Stimulated activated CD8-positive, alpha-beta memory T cell treated with anti-CD3 and anti-CD28 coated beads, Interleukin-15, amount 100 ng/mL, for 1 hour (primary cell): ENCODE measurements around the gene PDXK.
"Not testable (repeated sequence)": the region's sequence is repeated elsewhere in the genome, so short reads cannot be mapped to it uniquely, and the experiment has no call there.

Experiments
- DNase-seq: peaks from one replicate; pipeline ENCODE4 v3.0.0-alpha.2; 2020; ENCODE audit warnings: low read depth

The PDXK gene

GRCh38 chr21:43718872-43719747 lies at the start of gene PDXK:
Gene PDXK (plus strand): TSS chr21:43719129. CDS start chr21:43719295, 166 bp downstream.
- DNase-seq: peak; percentile 39

GRCh38 chr21:43669828-43670605 lies 48.9 kb upstream of the PDXK start:
- no peak for DNase-seq

GRCh38 chr21:43675871-43676270 lies 43.1 kb upstream of the PDXK start:
- no peak for DNase-seq

GRCh38 chr21:43676391-43676790 lies 42.5 kb upstream of the PDXK start:
- no peak for DNase-seq

GRCh38 chr21:43679951-43680350 lies 39.0 kb upstream of the PDXK start:
- DNase-seq: no peak

- DNase-seq: not testable (repeated sequence)
These were observed 38.5 kb upstream of the PDXK start for GRCh38 chr21:43680421-43680820.

GRCh38 chr21:43681650-43682049 lies 37.3 kb upstream of the PDXK start:
- no peak for DNase-seq

- no peak for DNase-seq
These were observed 34.5 kb upstream of the PDXK start for GRCh38 chr21:43684424-43684823.

- no peak for DNase-seq
These were observed 31.9 kb upstream of the PDXK start for GRCh38 chr21:43686811-43687565.

- DNase-seq: no peak
These were observed 31.1 kb upstream of the PDXK start for GRCh38 chr21:43687566-43688399.

- no peak for DNase-seq
These were observed 30.0 kb upstream of the PDXK start for GRCh38 chr21:43688906-43689305.

- DNase-seq: no peak
These were observed 29.2 kb upstream of the PDXK start for GRCh38 chr21:43689556-43690337.

GRCh38 chr21:43690346-43690745 lies 28.6 kb upstream of the PDXK start:
- no peak for DNase-seq

GRCh38 chr21:43691086-43691795 lies 27.7 kb upstream of the PDXK start:
- no peak for DNase-seq

- DNase-seq: no peak
These were observed 27.1 kb upstream of the PDXK start for GRCh38 chr21:43691801-43692200.

GRCh38 chr21:43692949-43693348 lies 26.0 kb upstream of the PDXK start:
- no peak for DNase-seq

- DNase-seq: no peak
These were observed 24.9 kb upstream of the PDXK start for GRCh38 chr21:43693981-43694380.

- no peak for DNase-seq
These were observed 24.4 kb upstream of the PDXK start for GRCh38 chr21:43694437-43695079.

- no peak for DNase-seq
These were observed 22.7 kb upstream of the PDXK start for GRCh38 chr21:43696214-43696613.
